Measurements from ENCODE around the gene TPRA1. TPM values are rescaled to one million over a fixed set of nuclear protein-coding genes. Genes with fewer than 3 reads are reported as not detected.

Gene TPRA1
- total and polyA plus RNA-seq, 2 of the 4 experiments (the other 2 are of a cell fraction) = 17.9 to 40.1 TPM

GRCh38 chr3:127632035-127632820 is 41.7 kb upstream of the TPRA1 start:
- Histone ChIP-seq H4K20me1 (ENCODE audit: insufficient read depth, low read length) (peaks cover 10% of the 10 kb centered on the region; the same call in 1 of the 2 replicates), H2BK120ac (ENCODE audit: low read depth, low read length) (no peak overlapping the region), H4K8ac (ENCODE audit: low read depth in 2 of 2, low read length in 2 of 2) (no peak overlapping the region), H4K91ac (ENCODE audit: insufficient read depth, low read depth, low read length) (no peak overlapping the region), H2BK15ac (ENCODE audit: low read depth, low read length) (no peak overlapping the region), H2AK9ac (replicated peaks; ENCODE audit: low read depth, low read length, poor library complexity) (no peak overlapping the region), H3K9ac (ENCODE audit: low read depth, low read length) (no peak overlapping the region), H3K4me2 (ENCODE audit: low read depth, low read length) (no peak overlapping the region), H3K4ac (ENCODE audit: low read depth, low read length) (no peak overlapping the region), H3K23ac (ENCODE audit: low read depth, low read length) (no peak overlapping the region), H2AK5ac (ENCODE audit: low read depth, low read length) (no peak overlapping the region), H3K9me1 (ENCODE audit: insufficient read depth, low read length) (peaks cover 9% of the 10 kb centered on the region), H3K27me3 (ENCODE audit: control insufficient read depth, insufficient read depth, low read length) (peaks cover 53% of the 10 kb centered on the region), H3K14ac (replicated peaks; ENCODE audit: low read depth, low read length) (no peak overlapping the region), H2BK5ac (ENCODE audit: low read depth, low read length, poor library complexity, severe bottlenecking) (no peak overlapping the region), H3K18ac (ENCODE audit: low read depth, low read length) (no peak overlapping the region), H3K9me3 (ENCODE audit: control insufficient read depth, insufficient read depth, low read length) (0 out of 2 replicates have a peak, but pooled peaks cover 2% of the 10 kb centered on the region), H3K36me3 (ENCODE audit: control insufficient read depth, insufficient read depth, low read length) (no peaks in the 10 kb centered on the region), H2BK20ac (ENCODE audit: low read depth, low read length) (no peak overlapping the region), H3K56ac (ENCODE audit: extremely low read depth, insufficient read depth, low read length) (no peak overlapping the region), H4K5ac (ENCODE audit: low read depth, low read length) (no peak overlapping the region), H3K79me1 (ENCODE audit: low read depth in 1 of 2, low read length in 2 of 2) (no peaks in the 10 kb centered on the region), H2AFZ (replicated peaks; ENCODE audit: low read length, poor library complexity) (no peak overlapping the region), H3K27ac (ENCODE audit: insufficient read depth, low read length) (no peak overlapping the region), H3K4me3 (ENCODE audit: insufficient read depth, low read depth, low read length) (no peak overlapping the region), H3K4me1 (ENCODE audit: control insufficient read depth, insufficient read depth, low read length) (peaks cover 3% of the 10 kb centered on the region; the same call in 1 of the 2 replicates)
- ATAC-seq (ENCODE audit: low read depth) (no peak), DNase-seq (no peak)
- intact Hi-C loops (cut with micrococcal nuclease) = no loop called here
- ChIA-PET CTCF (no interaction called here), POLR2A (ENCODE audit: unreplicated experiment) (no interaction called here)
- no CpG with 5 or more reads among the region's 8 CpGs for WGBS, 2 experiments (ENCODE audit: extremely low coverage in 2 of 2, insufficient read length in 1 of 2)
- no TSS peak for BruUV-seq (replicated peaks)
- TF ChIP-seq, protein P1, sequence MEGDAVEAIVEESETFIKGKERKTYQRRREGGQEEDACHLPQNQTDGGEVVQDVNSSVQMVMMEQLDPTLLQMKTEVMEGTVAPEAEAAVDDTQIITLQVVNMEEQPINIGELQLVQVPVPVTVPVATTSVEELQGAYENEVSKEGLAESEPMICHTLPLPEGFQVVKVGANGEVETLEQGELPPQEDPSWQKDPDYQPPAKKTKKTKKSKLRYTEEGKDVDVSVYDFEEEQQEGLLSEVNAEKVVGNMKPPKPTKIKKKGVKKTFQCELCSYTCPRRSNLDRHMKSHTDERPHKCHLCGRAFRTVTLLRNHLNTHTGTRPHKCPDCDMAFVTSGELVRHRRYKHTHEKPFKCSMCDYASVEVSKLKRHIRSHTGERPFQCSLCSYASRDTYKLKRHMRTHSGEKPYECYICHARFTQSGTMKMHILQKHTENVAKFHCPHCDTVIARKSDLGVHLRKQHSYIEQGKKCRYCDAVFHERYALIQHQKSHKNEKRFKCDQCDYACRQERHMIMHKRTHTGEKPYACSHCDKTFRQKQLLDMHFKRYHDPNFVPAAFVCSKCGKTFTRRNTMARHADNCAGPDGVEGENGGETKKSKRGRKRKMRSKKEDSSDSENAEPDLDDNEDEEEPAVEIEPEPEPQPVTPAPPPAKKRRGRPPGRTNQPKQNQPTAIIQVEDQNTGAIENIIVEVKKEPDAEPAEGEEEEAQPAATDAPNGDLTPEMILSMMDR (conservative IDR thresholded peaks at IDR 0.05; ENCODE audit: low read depth, low read length) = no peak
- TF ChIP-seq ELK1 (IDR thresholded peaks at IDR 0.05; ENCODE audit: borderline replicate concordance, low read depth, low read length) (no peak), BHLHE40 (IDR thresholded peaks at IDR 0.05; ENCODE audit: low read depth, low read length) (no peak), RFX5 (IDR thresholded peaks at IDR 0.05; ENCODE audit: low read depth, low read length) (no peak), POLR2A (IDR thresholded peaks at IDR 0.05; ENCODE audit: low read depth, low read length) (no peak), CHD1 (IDR thresholded peaks at IDR 0.05; ENCODE audit: low read depth, low read length) (no peak), FOS (IDR thresholded peaks at IDR 0.05; ENCODE audit: low read depth, low read length) (no peak)
- TF ChIP-seq, protein P2, sequence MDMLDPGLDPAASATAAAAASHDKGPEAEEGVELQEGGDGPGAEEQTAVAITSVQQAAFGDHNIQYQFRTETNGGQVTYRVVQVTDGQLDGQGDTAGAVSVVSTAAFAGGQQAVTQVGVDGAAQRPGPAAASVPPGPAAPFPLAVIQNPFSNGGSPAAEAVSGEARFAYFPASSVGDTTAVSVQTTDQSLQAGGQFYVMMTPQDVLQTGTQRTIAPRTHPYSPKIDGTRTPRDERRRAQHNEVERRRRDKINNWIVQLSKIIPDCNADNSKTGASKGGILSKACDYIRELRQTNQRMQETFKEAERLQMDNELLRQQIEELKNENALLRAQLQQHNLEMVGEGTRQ (IDR thresholded peaks at IDR 0.05; ENCODE audit: low read depth, low read length) = no peak
- dilution Hi-C loops (cut with HindIII; ENCODE audit: low sequenced_read_pairs, unreplicated experiment) = no loop called here
- in situ Hi-C loops (cut with MboI; ENCODE audit: low sequenced_read_pairs) = no loop called here
